Measurements from ENCODE around the gene GALNT17. TPM values are rescaled to one million over a fixed set of nuclear protein-coding genes. Genes with fewer than 3 reads are reported as not detected.
A peak's percentile ranks its signal among the peaks of the same experiment; 100 is the strongest.
"Not testable (repeated sequence)": the region's sequence is repeated elsewhere in the genome, so short reads cannot be mapped to it uniquely, and the experiment has no call there.

The GALNT17 gene
- total RNA-seq, 4 donors from 2014 or later, result 51.1 to 95.6 (median 69.8) TPM

GRCh38 chr7:71255537-71256178 lies 123.7 kb downstream of the GALNT17 start:
- WGBS, result 77% methylated on average over 4 of the region's 4 CpGs
- no peak overlapping the region for H3K4me3 ChIP-seq
- no peaks in the 10 kb centered on the region for H3K27me3 ChIP-seq
- no peaks in the 10 kb centered on the region for H3K9me3 ChIP-seq
- H3K27ac ChIP-seq (replicated peaks in 1 of 4), result no peak overlapping the region
- intact Hi-C loops (cut with DNase I), result no loop called here
- H3K4me1 ChIP-seq, result peaks cover 0 to 3% (median 0%) of the 10 kb centered on the region in 4 donors
- TF ChIP-seq EP300 (IDR thresholded peaks at IDR 0.05) (no peak), CTCF (IDR thresholded peaks at IDR 0.05) (no peak), POLR2AphosphoS5 (IDR thresholded peaks at IDR 0.05) (no peak), POLR2A (IDR thresholded peaks at IDR 0.05; ENCODE audit: low read depth) (no peak)
- DNase-seq (ENCODE audit: extremely low spot score), result no peak
- H3K36me3 ChIP-seq, result no peaks in the 10 kb centered on the region

DNA sequence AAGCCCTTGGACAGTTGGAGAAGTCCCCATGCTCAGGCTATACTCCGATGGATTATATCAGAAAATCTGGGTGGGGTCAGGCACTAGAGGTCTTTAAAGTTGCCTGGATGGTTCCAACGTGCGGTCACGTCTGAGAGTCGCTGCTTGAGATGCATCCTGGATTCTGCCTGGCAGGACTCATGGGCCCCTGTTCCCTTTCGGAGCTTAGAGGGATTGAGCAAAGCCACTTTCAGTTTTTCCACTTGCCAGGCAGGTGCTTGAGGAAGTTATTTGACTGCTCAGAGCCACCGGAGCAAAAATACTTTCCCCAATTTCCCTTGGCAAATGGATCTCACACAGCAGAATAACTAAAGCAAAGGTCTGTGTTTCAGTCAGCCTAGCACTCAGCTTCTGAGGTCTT lies 129.1 kb downstream of the GALNT17 start:
- TF ChIP-seq POLR2A (IDR thresholded peaks at IDR 0.05; ENCODE audit: low read depth) (no peak), POLR2AphosphoS5 (IDR thresholded peaks at IDR 0.05) (no peak), CTCF (IDR thresholded peaks at IDR 0.05) (no peak), EP300 (IDR thresholded peaks at IDR 0.05) (no peak)
- Histone ChIP-seq H3K4me3 (no peak overlapping the region), H3K27ac (replicated peaks in 1 of 4) (no peak overlapping the region), H3K36me3 (no peaks in the 10 kb centered on the region), H3K27me3 (no peaks in the 10 kb centered on the region), H3K4me1 (peaks cover 0 to 6% (median 3%) of the 10 kb centered on the region in 4 donors), H3K9me3 (peaks cover 0 to 10% (median 8%) of the 10 kb centered on the region in 4 donors)
- 80% methylated on average over 7 of the region's 7 CpGs for WGBS
- DNase-seq (ENCODE audit: extremely low spot score), result no peak
- intact Hi-C loops (cut with DNase I), result no loop called here

DNA sequence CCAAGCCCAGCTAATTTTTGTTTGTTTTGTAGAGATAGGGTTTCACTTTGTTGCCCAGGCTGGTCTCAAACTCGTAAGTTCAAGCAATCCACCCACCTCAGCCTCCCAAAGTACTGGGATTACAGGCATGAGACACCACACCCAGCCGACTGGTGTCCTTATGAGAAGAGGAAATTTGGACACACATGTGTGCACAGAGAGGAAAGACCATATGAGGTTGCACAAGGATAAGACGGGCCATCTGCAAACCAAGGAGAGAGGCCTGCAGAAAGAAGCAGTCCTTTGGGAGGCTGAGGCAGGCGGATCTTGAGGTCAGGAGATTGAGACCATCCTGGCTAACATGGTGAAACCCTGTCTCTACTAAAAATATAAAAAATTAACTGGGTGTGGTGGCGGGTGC lies 130.9 kb downstream of the GALNT17 start:
- H3K36me3 ChIP-seq; intact Hi-C loops (cut with DNase I); H3K27me3 ChIP-seq; H3K27ac ChIP-seq (replicated peaks in 1 of 4); H3K4me3 ChIP-seq; DNase-seq (ENCODE audit: extremely low spot score): not testable (repeated sequence)
- Histone ChIP-seq H3K9me3 (peaks cover 0 to 10% (median 8%) of the 10 kb centered on the region in 4 donors), H3K4me1 (peaks cover 10 to 16% (median 15%) of the 10 kb centered on the region in 4 donors)
- WGBS, result 85% methylated on average over 5 of the region's 5 CpGs

GRCh38 chr7:71264005-71264404 lies 132.1 kb downstream of the GALNT17 start:
- intact Hi-C loops (cut with DNase I), result no loop called here
- peaks cover 0 to 10% (median 8%) of the 10 kb centered on the region in 4 donors for H3K9me3 ChIP-seq
- H3K36me3 ChIP-seq, result no peaks in the 10 kb centered on the region
- H3K4me1 ChIP-seq, result peaks cover 10 to 24% (median 18%) of the 10 kb centered on the region in 4 donors
- TF ChIP-seq EP300 (IDR thresholded peaks at IDR 0.05), result no peak
- TF ChIP-seq POLR2AphosphoS5 (IDR thresholded peaks at IDR 0.05), result no peak
- TF ChIP-seq POLR2A (IDR thresholded peaks at IDR 0.05; ENCODE audit: low read depth), result no peak
- no peak for TF ChIP-seq CTCF (IDR thresholded peaks at IDR 0.05)
- DNase-seq (ENCODE audit: extremely low spot score), result no peak
- H3K4me3 ChIP-seq, result no peak overlapping the region
- no peaks in the 10 kb centered on the region for H3K27me3 ChIP-seq
- 92% methylated on average over 3 of the region's 3 CpGs for WGBS
- H3K27ac ChIP-seq (replicated peaks in 1 of 4), result no peak overlapping the region

DNA sequence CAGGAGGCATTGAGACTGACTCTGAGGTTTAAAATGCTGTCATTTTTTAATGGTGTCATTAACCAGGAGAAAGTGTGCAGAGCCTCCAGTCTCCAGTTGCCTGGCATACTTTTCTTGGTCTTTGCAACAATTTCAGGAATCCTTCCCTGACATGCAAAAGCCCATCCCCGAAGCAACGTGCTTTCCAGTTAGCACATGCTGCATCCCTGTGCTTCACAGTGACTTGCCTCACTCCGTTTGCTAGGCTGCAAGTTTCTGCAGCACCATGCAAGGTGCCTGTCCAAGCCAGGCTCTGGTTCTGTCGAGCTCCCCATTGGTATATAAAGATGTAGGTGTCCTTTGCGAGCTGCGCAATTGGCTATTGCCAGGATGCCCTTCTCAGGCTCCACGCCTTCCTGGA lies 135.0 kb downstream of the GALNT17 start:
- TF ChIP-seq POLR2AphosphoS5 (IDR thresholded peaks at IDR 0.05) (peak; percentile 52 to 69), EP300 (IDR thresholded peaks at IDR 0.05) (peak; percentile 68), POLR2A (IDR thresholded peaks at IDR 0.05; ENCODE audit: low read depth) (no peak), CTCF (IDR thresholded peaks at IDR 0.05) (no peak)
- Histone ChIP-seq H3K4me3 (no peak overlapping the region), H3K4me1 (peaks cover 19 to 54% (median 42%) of the 10 kb centered on the region in 4 donors), H3K27me3 (no peaks in the 10 kb centered on the region), H3K36me3 (no peaks in the 10 kb centered on the region), H3K27ac (replicated peaks in 1 of 4) (peak overlapping the region in 2 of 4 donors; percentile 11 to 55), H3K9me3 (peaks cover 0 to 10% (median 8%) of the 10 kb centered on the region in 4 donors)
- DNase-seq (ENCODE audit: extremely low spot score), result no peak
- intact Hi-C loops (cut with DNase I), result no loop called here
- 65% methylated on average over 7 of the region's 7 CpGs for WGBS

All from esophagus muscularis mucosa (tissue), 4 donors.